Activated CD8-positive, alpha-beta memory T cell treated with anti-CD3 and anti-CD28 coated beads, Interleukin-2, amount 50 U/mL, for 4 hours (primary cell): ENCODE measurements around the gene EGR2.

ENCODE experiments used
- DNase-seq: peaks from one replicate; pipeline ENCODE4 v3.0.0-alpha.2; 2020

The EGR2 gene

GRCh38 chr10:62816331-62817120 is at the start of gene EGR2:
Gene EGR2, minus strand, starts transcription at chr10:62816366. Its CDS starts 337 bp downstream, at chr10:62816029.
- peak; percentile 93 for DNase-seq

GRCh38 chr10:62862447-62862846 is 46.3 kb upstream of the EGR2 start:
- DNase-seq = no peak

DNA sequence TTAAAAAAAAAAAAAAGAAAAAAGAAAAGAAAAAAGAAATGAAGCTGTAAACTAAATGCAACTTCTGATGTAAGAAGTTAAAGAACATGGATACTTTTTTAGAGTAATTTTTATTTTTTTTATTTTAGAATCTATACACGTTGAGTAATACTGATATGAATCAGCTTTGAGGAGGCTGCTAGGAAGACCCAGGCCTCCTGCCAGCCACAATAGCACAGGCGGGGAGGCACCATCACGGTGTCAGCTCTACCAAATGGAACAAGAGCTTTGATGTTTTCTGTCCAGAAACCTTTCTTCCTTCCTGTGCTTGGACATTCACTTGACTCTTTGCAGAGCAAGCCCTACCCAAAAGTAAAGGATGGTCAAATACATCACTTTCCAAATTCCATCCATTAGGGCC is 45.3 kb upstream of the EGR2 start:
- DNase-seq = no peak

DNA sequence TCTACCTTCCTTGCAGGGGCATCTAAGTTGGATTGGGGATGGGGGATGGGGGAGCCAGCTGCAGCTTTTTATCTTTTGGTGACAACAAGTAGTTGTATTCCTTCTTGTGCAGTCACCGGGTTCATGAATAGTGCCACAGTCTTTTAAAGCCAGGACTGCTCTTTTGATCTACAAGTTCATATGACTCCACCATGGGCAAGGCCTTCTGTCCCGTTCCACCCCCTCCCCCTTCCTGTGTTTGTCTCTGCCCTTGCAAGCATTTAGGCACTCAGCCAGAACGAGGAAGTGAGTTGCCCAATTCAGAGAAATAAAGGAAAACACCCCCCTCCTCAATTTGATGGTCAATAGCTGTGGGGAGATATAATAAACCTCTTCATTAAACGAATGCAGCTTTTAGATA is 44.8 kb upstream of the EGR2 start:
- DNase-seq = no peak

- no peak for DNase-seq
Observed at GRCh38 chr10:62858364-62858763, 42.2 kb upstream of the EGR2 start.

- DNase-seq = no peak
Observed at GRCh38 chr10:62856021-62856420, 39.9 kb upstream of the EGR2 start.

DNA sequence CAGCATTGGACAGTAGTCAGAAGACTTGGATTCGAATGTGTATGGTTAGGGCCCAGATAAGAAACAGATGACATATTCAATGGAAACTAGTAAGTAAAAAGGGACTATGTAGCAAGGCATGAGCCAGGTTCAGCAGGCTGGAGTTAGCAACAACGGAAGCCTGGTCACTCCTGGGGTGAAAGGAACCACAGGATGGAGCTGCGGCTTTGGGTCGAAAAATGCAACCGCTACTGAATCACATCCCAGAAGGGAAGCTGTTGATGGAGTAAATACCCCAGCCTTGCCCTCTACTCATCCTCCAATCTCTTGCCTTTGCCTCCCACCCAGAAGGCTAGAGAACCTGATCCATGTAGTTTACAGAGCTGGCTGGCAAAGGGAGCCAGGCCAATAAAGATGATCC is 37.5 kb upstream of the EGR2 start:
- DNase-seq = no peak

DNA sequence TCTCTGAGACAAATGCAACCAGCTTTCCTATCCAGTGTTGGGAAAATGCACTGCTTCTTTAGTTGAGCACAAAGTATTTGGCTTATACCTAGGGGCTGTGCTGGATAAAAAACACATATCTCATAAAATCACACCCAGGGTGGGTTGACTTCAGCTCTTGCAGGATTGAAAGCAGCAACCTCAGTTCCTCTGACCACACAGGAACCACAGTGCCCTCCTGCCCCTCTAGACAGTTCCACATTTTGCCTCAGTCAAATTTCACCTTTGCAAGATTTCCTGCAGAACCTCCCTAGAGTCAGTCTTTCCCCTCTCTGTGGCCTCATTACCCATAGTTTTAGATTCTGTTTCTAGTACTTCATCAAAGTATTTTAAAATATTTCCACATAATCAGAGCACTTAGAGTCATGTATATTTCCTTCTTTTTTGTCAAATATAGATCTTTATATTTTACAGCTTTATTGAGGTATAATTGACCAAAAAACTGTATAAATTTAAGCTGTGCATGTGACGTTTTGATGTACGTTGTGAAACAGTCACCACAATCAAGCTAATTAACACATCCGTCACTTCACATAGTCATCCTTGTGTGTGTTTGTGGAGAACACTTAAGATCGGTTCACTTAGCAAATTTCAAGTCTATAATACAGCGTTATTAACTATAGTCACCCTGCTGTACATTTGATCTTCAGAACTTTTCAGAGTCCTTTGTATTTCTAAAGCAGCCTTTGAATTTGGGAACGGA is 37.0 kb upstream of the EGR2 start:
- no peak for DNase-seq

GRCh38 chr10:62851442-62851841 is 35.3 kb upstream of the EGR2 start:
- DNase-seq = no peak

GRCh38 chr10:62850646-62851045 is 34.5 kb upstream of the EGR2 start:
- DNase-seq = no peak

- DNase-seq = no peak
Observed at GRCh38 chr10:62847433-62847832, 31.3 kb upstream of the EGR2 start.

GRCh38 chr10:62844280-62845011 is 28.3 kb upstream of the EGR2 start:
- DNase-seq = no peak

GRCh38 chr10:62843600-62843999 is 27.4 kb upstream of the EGR2 start:
- DNase-seq = no peak

DNA sequence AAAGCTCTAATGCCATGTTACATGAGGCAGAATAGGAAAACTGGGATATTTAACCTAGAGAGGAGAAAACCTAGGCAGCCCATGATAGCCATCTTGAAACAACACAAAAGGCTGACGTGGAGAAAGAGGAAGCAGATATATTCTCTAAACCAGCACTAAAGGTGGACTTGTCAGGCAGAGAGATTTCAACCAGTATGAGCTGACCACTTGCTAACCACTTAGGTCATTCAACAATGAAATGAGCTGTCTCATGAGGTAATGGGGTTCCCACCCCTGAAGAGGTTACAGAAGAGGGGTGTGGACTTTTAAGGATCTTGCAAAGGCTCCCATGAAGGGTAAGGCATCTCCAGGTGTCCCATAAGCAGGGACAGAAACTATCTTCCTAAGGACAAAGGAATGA is 26.8 kb upstream of the EGR2 start:
- DNase-seq = no peak

DNA sequence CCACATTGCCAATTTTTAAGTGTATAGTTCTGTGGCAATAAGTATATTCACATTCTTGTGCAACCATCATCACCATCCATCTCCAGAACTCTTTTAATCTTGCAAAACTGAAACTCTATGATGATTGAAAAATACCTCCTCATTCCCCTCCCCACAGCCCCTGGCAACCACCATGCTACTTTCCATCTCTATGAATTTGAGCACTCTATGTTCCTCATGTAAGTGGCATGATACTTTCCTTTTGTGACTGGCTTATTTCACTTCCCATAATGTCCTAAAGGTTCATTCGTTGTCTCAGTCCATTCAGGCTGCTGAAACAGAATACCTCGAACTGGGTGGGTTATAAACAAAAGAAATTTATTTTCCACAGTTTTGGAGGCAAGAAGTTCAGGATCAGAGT is 23.4 kb upstream of the EGR2 start:
- no peak for DNase-seq

DNA sequence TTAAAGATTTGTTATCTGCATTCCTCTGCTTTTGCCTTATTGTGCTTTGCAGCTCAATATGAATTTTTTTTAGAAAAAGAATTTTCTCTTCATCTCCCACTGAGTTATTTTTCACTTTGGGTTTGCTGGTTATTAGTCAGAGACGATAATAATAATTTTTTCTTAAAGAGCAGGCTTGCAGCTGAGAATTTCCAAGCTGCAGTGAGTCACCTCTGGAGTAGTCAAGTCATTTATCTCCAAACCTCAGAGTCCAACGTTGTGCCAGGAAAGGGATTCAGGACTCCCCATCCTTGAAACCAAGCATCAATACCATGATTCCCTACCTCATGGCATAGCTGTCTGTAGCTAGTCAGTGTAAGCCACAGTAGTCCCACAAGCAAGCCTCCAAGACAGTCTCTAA is 15.2 kb upstream of the EGR2 start:
- DNase-seq = no peak

GRCh38 chr10:62830679-62831078 is 14.5 kb upstream of the EGR2 start:
- DNase-seq = no peak

GRCh38 chr10:62829622-62830021 is 13.5 kb upstream of the EGR2 start:
- no peak for DNase-seq

DNA sequence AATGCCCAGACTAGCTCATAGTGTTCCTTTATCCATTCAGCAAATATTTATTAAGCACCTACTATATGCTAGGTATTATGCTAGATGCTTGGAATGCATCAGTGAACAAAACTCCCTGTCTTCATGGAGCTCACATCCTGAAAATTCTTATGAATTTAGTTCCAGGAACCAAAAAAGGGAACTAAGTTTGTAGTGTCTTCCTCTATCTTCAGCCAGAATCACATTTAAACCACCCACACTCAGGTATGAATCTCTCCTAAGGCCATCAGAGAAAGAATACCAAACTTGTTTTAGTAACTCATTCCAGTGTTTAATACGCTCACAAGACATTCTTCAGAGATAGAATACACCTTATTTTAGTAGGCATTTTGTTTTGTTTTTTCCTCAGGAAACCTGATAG is 10.1 kb upstream of the EGR2 start:
- DNase-seq = no peak

DNA sequence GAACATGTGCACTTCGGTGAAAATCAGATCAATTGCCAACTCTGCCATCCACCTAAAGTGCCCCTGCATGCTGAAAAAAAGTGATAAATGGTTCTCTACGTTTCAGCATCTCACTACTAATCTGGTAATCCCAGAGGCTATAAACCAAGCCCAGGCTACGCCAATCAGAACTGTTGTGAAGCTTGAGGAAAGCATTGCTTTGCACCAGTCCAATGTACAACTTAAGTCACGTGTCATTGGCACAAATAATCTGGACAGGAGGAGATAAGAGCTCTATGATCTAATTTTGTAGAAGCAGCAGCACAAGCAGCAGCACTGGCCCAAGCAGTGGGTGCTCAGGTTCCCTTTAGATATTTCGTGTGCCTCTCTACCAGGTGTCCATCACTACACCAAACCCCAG is 4.4 kb upstream of the EGR2 start:
- DNase-seq = no peak

DNA sequence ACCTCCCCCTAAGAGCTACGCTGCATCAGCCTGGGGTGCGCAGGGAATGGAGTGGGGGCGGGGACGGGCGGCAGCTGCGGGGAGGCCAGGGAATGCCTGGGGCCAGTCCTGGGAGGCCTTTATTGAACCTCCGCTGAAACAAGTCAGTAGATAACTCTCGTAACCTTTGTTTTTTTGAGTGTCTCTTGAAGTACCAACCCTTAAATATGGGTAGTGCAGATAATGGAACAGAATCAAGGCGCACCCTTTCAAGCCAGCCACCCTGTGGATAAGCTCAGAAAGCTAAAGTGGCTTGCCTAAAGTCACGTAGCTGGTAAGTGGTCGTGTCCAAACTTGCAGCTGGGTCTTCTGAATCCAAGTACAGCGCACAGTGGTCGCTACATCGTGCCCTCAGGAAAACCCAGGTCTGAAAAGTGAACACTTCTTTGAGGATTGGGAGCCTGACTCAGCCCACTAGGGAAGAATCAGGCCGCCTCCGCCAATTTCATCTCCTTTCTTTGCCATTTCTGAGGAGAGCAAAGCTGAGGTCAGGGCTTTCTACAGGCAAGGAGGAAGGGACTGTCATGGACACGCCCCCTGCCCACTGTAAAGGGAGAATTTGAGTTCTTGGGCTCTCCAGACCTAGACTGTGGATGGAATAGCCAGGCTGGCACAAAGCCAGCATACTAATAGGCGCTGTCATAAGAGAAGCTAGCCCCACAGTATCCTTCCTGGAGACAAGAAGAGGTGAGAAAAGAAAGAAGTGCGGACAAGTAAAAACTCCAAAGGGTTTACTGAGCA is 3.2 kb upstream of the EGR2 start:
- DNase-seq = no peak

GRCh38 chr10:62818426-62819011 is 2.4 kb upstream of the EGR2 start:
- DNase-seq = peak; percentile 77
